ENCODE results near the gene KPNA4. TPM values are rescaled to one million over a fixed set of nuclear protein-coding genes. Genes with fewer than 3 reads are reported as not detected.

The KPNA4 gene
- polyA plus RNA-seq, 2 of the 4 experiments (the other 2 are of a cell fraction), result 35.0 to 36.5 TPM

DNA sequence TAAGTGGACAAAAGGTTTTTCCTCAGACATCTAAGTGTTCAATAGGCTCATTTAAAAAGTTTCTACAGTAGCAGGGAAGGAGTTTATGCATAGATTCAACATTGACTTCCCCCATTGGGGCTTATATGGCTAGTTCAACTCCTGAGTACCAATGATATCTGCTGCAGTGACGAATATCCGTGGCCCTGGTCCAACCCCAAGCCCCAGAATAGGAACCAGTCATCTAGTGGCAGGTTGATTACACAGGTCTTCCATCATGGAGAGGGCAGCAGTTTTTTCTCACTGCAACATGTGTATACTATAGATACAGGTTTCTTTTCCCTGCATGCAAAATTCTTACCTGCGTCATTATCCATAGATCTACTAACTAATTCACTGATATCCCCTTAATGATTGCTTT is 45.8 kb upstream of the KPNA4 start (continued):
- TF ChIP-seq, protein P1, sequence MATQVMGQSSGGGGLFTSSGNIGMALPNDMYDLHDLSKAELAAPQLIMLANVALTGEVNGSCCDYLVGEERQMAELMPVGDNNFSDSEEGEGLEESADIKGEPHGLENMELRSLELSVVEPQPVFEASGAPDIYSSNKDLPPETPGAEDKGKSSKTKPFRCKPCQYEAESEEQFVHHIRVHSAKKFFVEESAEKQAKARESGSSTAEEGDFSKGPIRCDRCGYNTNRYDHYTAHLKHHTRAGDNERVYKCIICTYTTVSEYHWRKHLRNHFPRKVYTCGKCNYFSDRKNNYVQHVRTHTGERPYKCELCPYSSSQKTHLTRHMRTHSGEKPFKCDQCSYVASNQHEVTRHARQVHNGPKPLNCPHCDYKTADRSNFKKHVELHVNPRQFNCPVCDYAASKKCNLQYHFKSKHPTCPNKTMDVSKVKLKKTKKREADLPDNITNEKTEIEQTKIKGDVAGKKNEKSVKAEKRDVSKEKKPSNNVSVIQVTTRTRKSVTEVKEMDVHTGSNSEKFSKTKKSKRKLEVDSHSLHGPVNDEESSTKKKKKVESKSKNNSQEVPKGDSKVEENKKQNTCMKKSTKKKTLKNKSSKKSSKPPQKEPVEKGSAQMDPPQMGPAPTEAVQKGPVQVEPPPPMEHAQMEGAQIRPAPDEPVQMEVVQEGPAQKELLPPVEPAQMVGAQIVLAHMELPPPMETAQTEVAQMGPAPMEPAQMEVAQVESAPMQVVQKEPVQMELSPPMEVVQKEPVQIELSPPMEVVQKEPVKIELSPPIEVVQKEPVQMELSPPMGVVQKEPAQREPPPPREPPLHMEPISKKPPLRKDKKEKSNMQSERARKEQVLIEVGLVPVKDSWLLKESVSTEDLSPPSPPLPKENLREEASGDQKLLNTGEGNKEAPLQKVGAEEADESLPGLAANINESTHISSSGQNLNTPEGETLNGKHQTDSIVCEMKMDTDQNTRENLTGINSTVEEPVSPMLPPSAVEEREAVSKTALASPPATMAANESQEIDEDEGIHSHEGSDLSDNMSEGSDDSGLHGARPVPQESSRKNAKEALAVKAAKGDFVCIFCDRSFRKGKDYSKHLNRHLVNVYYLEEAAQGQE (IDR thresholded peaks at IDR 0.05), result no peak
- TF ChIP-seq EHMT2 (IDR thresholded peaks at IDR 0.05; ENCODE audit: low read depth) (no peak), JUNB (IDR thresholded peaks at IDR 0.05) (no peak)

DNA sequence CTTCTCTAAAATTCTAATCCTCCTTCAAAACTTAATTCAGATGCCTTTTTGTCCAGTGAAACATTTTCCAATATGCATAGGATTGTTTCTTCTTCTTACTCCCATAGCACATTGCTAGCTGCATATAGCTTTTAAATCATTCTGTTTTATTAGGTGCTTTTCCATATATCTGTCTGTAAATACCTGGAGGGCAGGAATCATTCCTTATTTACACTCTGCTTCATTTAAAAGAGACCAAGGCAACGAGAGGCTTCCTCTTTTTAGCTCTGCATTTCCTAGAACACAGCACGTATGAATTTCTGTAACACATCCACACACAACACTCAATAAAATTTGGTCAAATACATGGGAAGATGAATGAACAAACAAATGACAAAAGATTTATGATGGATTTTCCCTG is 43.5 kb upstream of the KPNA4 start:
- ChIA-PET CTCF (interaction anchor here (1.3 kb wide), 1 partner anchor 13 kb away, joined by 3 read pairs; no protein-coding TSS in a partner anchor), POLR2A (no interaction called here)
- DNase-seq (ENCODE audit: low read depth in 1 of 2, low spot score in 1 of 2) (no peak), FAIRE-seq (no peak), ATAC-seq (no peak)
- no peak overlapping the region for H3K4me3 ChIP-seq
- H3K27ac ChIP-seq, result no peak overlapping the region
- no peak overlapping the region for H3K4me2 ChIP-seq
- TF ChIP-seq, protein P2, sequence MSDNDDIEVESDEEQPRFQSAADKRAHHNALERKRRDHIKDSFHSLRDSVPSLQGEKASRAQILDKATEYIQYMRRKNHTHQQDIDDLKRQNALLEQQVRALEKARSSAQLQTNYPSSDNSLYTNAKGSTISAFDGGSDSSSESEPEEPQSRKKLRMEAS (IDR thresholded peaks at IDR 0.05), result no peak
- TF ChIP-seq CBX2 (IDR thresholded peaks at IDR 0.05; ENCODE audit: borderline replicate concordance, low read depth) (no peak), PHF8 (IDR thresholded peaks at IDR 0.05; ENCODE audit: borderline replicate concordance, low read depth) (no peak), ZSCAN20 (CRISPR knock-in tag; IDR thresholded peaks at IDR 0.05) (no peak), NPAS2 (CRISPR knock-in tag; IDR thresholded peaks at IDR 0.05; ENCODE audit: borderline replicate concordance) (no peak), SREBF2 (IDR thresholded peaks at IDR 0.05) (no peak)
- no peaks in the 10 kb centered on the region for H3K4me1 ChIP-seq
- 43% methylated on average over 2 of the region's 2 CpGs for WGBS (ENCODE audit: missing lambda C conversion rate)
- no peaks in the 10 kb centered on the region for H3K9me3 ChIP-seq

DNA sequence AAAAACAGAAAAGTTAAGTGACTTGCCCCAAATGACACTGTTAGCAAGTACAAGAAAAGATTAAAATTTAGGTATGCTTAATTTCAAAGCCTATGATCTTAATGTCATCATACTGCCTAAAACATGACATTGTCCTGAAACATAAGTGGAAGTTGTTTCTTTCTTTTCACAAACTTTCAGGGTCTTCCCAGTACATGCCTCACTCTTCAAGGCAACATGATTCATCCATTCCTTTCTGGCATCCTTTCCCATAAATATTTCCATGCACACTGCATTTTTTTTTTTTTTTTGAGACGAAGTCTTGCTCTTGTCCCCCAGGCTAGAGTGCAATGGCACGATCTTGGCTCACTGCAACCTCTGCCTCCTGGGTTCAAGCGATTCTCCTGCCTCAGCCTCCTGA is 42.5 kb upstream of the KPNA4 start:
- ChIA-PET POLR2A (no interaction called here), CTCF (no interaction called here)
- Histone ChIP-seq H3K9me3 (no peaks in the 10 kb centered on the region), H3K4me1 (no peaks in the 10 kb centered on the region), H3K4me2 (no peak overlapping the region), H3K4me3 (no peak overlapping the region), H3K27ac (no peak overlapping the region)
- DNase-seq (ENCODE audit: low read depth in 1 of 2, low spot score in 1 of 2), result no peak
- no peak for TF ChIP-seq ZSCAN20 (CRISPR knock-in tag; IDR thresholded peaks at IDR 0.05)
- TF ChIP-seq KDM1A (IDR thresholded peaks at IDR 0.05; ENCODE audit: low read depth), result no peak
- TF ChIP-seq EHMT2 (IDR thresholded peaks at IDR 0.05; ENCODE audit: low read depth), result no peak
- no peak for TF ChIP-seq NR3C1 (IDR thresholded peaks at IDR 0.05)
- no peak for TF ChIP-seq JUN (IDR thresholded peaks at IDR 0.05)
- TF ChIP-seq, protein P2 (IDR thresholded peaks at IDR 0.05), result no peak
- TF ChIP-seq, protein P3, sequence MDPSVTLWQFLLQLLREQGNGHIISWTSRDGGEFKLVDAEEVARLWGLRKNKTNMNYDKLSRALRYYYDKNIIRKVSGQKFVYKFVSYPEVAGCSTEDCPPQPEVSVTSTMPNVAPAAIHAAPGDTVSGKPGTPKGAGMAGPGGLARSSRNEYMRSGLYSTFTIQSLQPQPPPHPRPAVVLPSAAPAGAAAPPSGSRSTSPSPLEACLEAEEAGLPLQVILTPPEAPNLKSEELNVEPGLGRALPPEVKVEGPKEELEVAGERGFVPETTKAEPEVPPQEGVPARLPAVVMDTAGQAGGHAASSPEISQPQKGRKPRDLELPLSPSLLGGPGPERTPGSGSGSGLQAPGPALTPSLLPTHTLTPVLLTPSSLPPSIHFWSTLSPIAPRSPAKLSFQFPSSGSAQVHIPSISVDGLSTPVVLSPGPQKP (IDR thresholded peaks at IDR 0.05; ENCODE audit: low read depth, low read length), result no peak
- TF ChIP-seq BHLHE40 (IDR thresholded peaks at IDR 0.05; ENCODE audit: low read depth, low read length), result no peak
- TF ChIP-seq PHF8 (IDR thresholded peaks at IDR 0.05; ENCODE audit: borderline replicate concordance, low read depth), result no peak
- no peak for TF ChIP-seq CBX2 (IDR thresholded peaks at IDR 0.05; ENCODE audit: borderline replicate concordance, low read depth)
- no peak for TF ChIP-seq CHD4 (IDR thresholded peaks at IDR 0.05; ENCODE audit: borderline replicate concordance)
- no peak for TF ChIP-seq RARB (CRISPR knock-in tag; IDR thresholded peaks at IDR 0.05)
- TF ChIP-seq NFE2L2 (conservative IDR thresholded peaks at IDR 0.05; ENCODE audit: low read length), result no peak
- no peak for ATAC-seq
- 19% methylated on average over 3 of the region's 3 CpGs for WGBS (ENCODE audit: missing lambda C conversion rate)
- no peak for FAIRE-seq

DNA sequence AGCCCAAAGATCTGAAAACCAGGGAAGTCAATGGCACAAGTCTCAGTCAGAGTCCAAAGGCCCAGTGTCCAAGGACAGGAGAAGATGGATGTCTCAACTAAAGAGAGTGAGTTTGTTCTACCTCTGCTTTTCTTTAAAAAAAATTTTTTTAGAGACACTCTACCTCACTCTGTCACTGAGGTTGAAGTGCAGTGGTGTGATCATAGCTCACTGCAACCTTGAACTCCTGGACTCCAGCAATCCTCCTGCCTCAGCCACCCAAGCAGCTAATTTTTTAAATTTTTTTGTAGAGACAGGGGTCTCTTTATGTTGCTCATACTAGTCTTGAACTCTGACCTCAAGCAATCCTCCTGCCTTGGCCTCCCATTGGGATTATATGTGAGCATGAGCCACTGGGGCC is 39.9 kb upstream of the KPNA4 start:
- Histone ChIP-seq H3K4me3 (no peak overlapping the region), H3K27ac (no peak overlapping the region), H3K4me2 (no peak overlapping the region), H3K9me3 (no peaks in the 10 kb centered on the region), H3K4me1 (no peaks in the 10 kb centered on the region)
- DNase-seq (ENCODE audit: low read depth in 1 of 2, low spot score in 1 of 2) (no peak), FAIRE-seq (no peak), ATAC-seq (no peak)
- CTCF ChIA-PET, result no interaction called here
- TF ChIP-seq HEYL (CRISPR knock-in tag; IDR thresholded peaks at IDR 0.05), result no peak
- TF ChIP-seq POLR2AphosphoS2 (conservative IDR thresholded peaks at IDR 0.05; ENCODE audit: low read length), result no peak
- no peak for TF ChIP-seq HDAC2 (IDR thresholded peaks at IDR 0.05)
- TF ChIP-seq NFE2L2 (conservative IDR thresholded peaks at IDR 0.05; ENCODE audit: low read length), result no peak
- no peak for TF ChIP-seq ZC3H11A (IDR thresholded peaks at IDR 0.05)
- no peak for TF ChIP-seq TP53 (CRISPR knock-in tag; IDR thresholded peaks at IDR 0.05)
- TF ChIP-seq, protein P1 (IDR thresholded peaks at IDR 0.05), result no peak
- TF ChIP-seq CBX2 (IDR thresholded peaks at IDR 0.05; ENCODE audit: borderline replicate concordance, low read depth), result no peak
- TF ChIP-seq HOXA7 (CRISPR knock-in tag; IDR thresholded peaks at IDR 0.05), result no peak
- TF ChIP-seq CBX8 (IDR thresholded peaks at IDR 0.05), result no peak
- no peak for TF ChIP-seq CHD4 (IDR thresholded peaks at IDR 0.05; ENCODE audit: borderline replicate concordance)
- POLR2A ChIA-PET, result no interaction called here
